ENCODE measurements around the gene ZCCHC24. TPM values are rescaled to one million over a fixed set of nuclear protein-coding genes. Genes with fewer than 3 reads are reported as not detected.

Gene ZCCHC24
- total RNA-seq, 1 experiment from 2014 or later, result 3.1 TPM

GRCh38 chr10:79379512-79380124 is 65.8 kb downstream of the ZCCHC24 start:
- Mint-ChIP-seq H3K27me3 (ENCODE audit: insufficient read depth, unreplicated experiment) (no peaks in the 10 kb centered on the region), H3K4me1 (ENCODE audit: low read depth, unreplicated experiment) (no peaks in the 10 kb centered on the region), H3K36me3 (ENCODE audit: insufficient read depth, unreplicated experiment) (no peaks in the 10 kb centered on the region), H3K27ac (ENCODE audit: unreplicated experiment) (no peak overlapping the region), H3K4me3 (ENCODE audit: unreplicated experiment) (no peak overlapping the region), H3K9me3 (ENCODE audit: unreplicated experiment) (no peaks in the 10 kb centered on the region)
- Histone ChIP-seq H3K9me3 (no peaks in the 10 kb centered on the region), H3K4me3 (ENCODE audit: low read depth, low read length) (no peak overlapping the region), H3K36me3 (ENCODE audit: control insufficient read depth, insufficient read depth, low read length) (no peaks in the 10 kb centered on the region), H3K4me1 (no peaks in the 10 kb centered on the region), H3K27me3 (replicated peaks; ENCODE audit: control insufficient read depth, insufficient read depth, low read length) (no peaks in the 10 kb centered on the region)
- no TSS peak for BruUV-seq (replicated peaks)
- ChIA-PET POLR2A (no interaction called here), CTCF (no interaction called here)
- intact Hi-C loops (cut with micrococcal nuclease; ENCODE audit: unreplicated experiment), result no loop called here
- TF ChIP-seq CTCF (IDR thresholded peaks at IDR 0.05; ENCODE audit: insufficient read depth in 1 of 2, low read depth in 1 of 2, low read length in 1 of 2, severe bottlenecking in 1 of 2, unreplicated experiment in 1 of 2), result no peak
- DNase-seq, result no peak

- no peaks in the 10 kb centered on the region for H3K9me3 Mint-ChIP-seq (ENCODE audit: unreplicated experiment)
- Histone ChIP-seq H3K4me3 (ENCODE audit: low read depth, low read length) (no peak overlapping the region), H3K27me3 (replicated peaks; ENCODE audit: control insufficient read depth, insufficient read depth, low read length) (no peaks in the 10 kb centered on the region), H3K4me1 (no peaks in the 10 kb centered on the region), H3K9me3 (no peaks in the 10 kb centered on the region), H3K36me3 (ENCODE audit: control insufficient read depth, insufficient read depth, low read length) (no peaks in the 10 kb centered on the region)
- intact Hi-C loops (cut with micrococcal nuclease; ENCODE audit: unreplicated experiment), result no loop called here
- H3K27ac Mint-ChIP-seq (ENCODE audit: unreplicated experiment), result no peak overlapping the region
- no TSS peak for BruUV-seq (replicated peaks)
- peak in 1 of 2 experiments; percentile 28 for DNase-seq
- TF ChIP-seq CTCF (IDR thresholded peaks at IDR 0.05; ENCODE audit: insufficient read depth in 1 of 2, low read depth in 1 of 2, low read length in 1 of 2, severe bottlenecking in 1 of 2, unreplicated experiment in 1 of 2), result no peak
- H3K4me3 Mint-ChIP-seq (ENCODE audit: unreplicated experiment), result no peak overlapping the region
- H3K36me3 Mint-ChIP-seq (ENCODE audit: insufficient read depth, unreplicated experiment), result no peaks in the 10 kb centered on the region
- ChIA-PET CTCF (interaction anchor here (0.6 kb wide), 1 partner anchor 19 kb away, joined by 3 read pairs; no protein-coding TSS in a partner anchor), POLR2A (no interaction called here)
- no peaks in the 10 kb centered on the region for H3K4me1 Mint-ChIP-seq (ENCODE audit: low read depth, unreplicated experiment)
- no peaks in the 10 kb centered on the region for H3K27me3 Mint-ChIP-seq (ENCODE audit: insufficient read depth, unreplicated experiment)
These were observed 66.5 kb downstream of the ZCCHC24 start for GRCh38 chr10:79378647-79379511.

GRCh38 chr10:79378383-79378646 is 67.1 kb downstream of the ZCCHC24 start:
- H3K4me1 ChIP-seq, result no peaks in the 10 kb centered on the region
- Mint-ChIP-seq H3K4me3 (ENCODE audit: unreplicated experiment) (no peak overlapping the region), H3K36me3 (ENCODE audit: insufficient read depth, unreplicated experiment) (no peaks in the 10 kb centered on the region), H3K4me1 (ENCODE audit: low read depth, unreplicated experiment) (no peaks in the 10 kb centered on the region), H3K9me3 (ENCODE audit: unreplicated experiment) (no peaks in the 10 kb centered on the region), H3K27ac (ENCODE audit: unreplicated experiment) (no peak overlapping the region), H3K27me3 (ENCODE audit: insufficient read depth, unreplicated experiment) (no peaks in the 10 kb centered on the region)
- no peak overlapping the region for H3K4me3 ChIP-seq (ENCODE audit: low read depth, low read length)
- no peak for TF ChIP-seq CTCF (IDR thresholded peaks at IDR 0.05; ENCODE audit: insufficient read depth in 1 of 2, low read depth in 1 of 2, low read length in 1 of 2, severe bottlenecking in 1 of 2, unreplicated experiment in 1 of 2)
- no peaks in the 10 kb centered on the region for H3K9me3 ChIP-seq
- no peak for DNase-seq
- H3K36me3 ChIP-seq (ENCODE audit: control insufficient read depth, insufficient read depth, low read length), result no peaks in the 10 kb centered on the region
- no peaks in the 10 kb centered on the region for H3K27me3 ChIP-seq (replicated peaks; ENCODE audit: control insufficient read depth, insufficient read depth, low read length)
- no TSS peak for BruUV-seq (replicated peaks)
- intact Hi-C loops (cut with micrococcal nuclease; ENCODE audit: unreplicated experiment), result no loop called here
- ChIA-PET CTCF (no interaction called here), POLR2A (no interaction called here)

Data from Caco-2 (cell line).